ENCODE results near the gene MIPEP.

MIPEP gene

DNA sequence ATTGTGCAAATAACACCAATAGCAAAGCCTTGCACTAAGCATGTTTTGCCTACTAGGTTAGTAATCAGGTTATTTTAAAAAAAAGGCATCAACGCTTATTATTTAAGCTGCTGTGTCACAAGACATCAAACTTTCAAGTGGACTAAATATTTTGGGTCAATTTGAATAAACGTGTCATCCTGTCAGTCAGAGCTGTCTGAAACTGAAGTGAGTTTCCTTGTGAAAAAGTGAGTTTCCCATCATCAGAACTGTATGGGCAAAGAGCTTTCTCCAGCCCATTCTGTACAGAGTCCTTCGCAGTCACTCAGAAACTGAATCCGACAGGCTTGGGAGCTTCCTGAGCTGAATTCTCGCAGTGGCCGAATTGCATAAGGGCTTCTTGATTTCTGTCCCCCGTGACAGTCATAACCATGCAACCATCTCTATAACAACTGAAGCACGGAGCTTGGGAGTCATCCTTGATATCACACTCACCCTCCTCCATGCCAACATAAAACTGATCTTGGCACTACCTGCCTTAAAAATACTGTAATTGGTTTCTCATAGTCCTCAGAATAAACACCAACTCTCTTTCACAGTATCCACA, 139.8 kb downstream of the MIPEP start (continued):
- TF ChIP-seq ZNF704 (tag by site-specific recombination; IDR thresholded peaks at IDR 0.05) (no peak), ZNF791 (tag by site-specific recombination; IDR thresholded peaks at IDR 0.05) (no peak), ZNF157 (tag by site-specific recombination; IDR thresholded peaks at IDR 0.05) (no peak), ZNF776 (tag by site-specific recombination; IDR thresholded peaks at IDR 0.05; ENCODE audit: borderline replicate concordance) (no peak), ZNF221 (tag by site-specific recombination; IDR thresholded peaks at IDR 0.05; ENCODE audit: borderline replicate concordance) (no peak), ZNF292 (tag by site-specific recombination; IDR thresholded peaks at IDR 0.05; ENCODE audit: borderline replicate concordance, low read depth) (no peak), ZNF660 (tag by site-specific recombination; IDR thresholded peaks at IDR 0.05) (no peak)

DNA sequence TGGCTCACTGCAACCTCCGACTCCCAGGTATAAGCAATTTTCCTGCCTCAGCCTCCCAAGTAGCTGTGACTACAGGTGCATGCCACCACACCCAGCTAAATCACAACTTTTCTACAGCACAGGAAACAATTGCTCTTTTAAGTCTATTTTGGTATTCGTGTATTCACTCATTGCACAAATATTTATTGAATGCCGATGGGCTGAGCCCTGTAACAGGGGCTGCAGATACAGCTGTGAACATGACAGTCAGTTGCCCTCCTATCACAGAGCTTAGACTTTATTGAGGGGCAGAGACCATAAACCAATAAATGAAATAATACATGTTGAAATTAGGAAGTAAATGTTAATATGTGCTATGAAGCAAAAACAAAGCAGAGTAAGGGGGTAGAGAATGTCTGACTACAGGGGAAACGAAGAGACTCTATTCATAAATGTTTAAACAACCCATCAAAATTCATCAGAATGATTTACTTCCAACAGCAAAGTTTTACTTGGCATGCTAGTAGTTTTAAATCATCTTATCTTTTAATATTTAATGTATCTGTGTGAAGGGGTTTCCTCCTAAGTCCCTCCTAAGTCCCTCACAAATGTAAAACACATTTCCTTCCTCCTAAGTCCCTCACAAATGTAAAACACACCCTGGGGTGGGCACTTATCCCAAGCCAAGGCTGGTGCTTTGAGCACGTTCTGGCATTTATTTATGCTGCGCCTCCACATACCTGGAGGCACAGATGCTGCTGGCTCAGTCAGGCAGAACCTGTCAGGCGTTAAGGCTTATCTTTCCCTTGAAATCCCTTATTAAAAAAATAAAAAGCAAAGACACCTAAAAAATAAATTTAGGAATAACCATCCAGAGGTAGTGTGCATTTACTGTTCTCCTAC, 140.8 kb downstream of the MIPEP start:
- ChIA-PET CTCF (interaction anchor here (0.7 kb wide), 2 partner anchors 9 to 140 kb away, joined by 4 to 5 read pairs; no protein-coding TSS in a partner anchor), POLR2A (no interaction called here)
- Histone ChIP-seq H3K36me3 (ENCODE audit: control insufficient read depth in 2 of 2, insufficient read depth in 1 of 2, low read length in 2 of 2) (no peaks in the 10 kb centered on the region), H3K27ac (ENCODE audit: extremely low read depth, low read depth, low read length) (no peak overlapping the region), H3K9me3 (ENCODE audit: control insufficient read depth, insufficient read depth, low read depth, low read length) (no peaks in the 10 kb centered on the region), H3K4me1 (ENCODE audit: control insufficient read depth, insufficient read depth, low read length) (0 out of 2 replicates have a peak, but pooled peaks cover 1% of the 10 kb centered on the region), H3K4me3 (ENCODE audit: low read depth, low read length) (no peak overlapping the region)
- TF ChIP-seq ZNF785 (tag by site-specific recombination; IDR thresholded peaks at IDR 0.05) = no peak
- TF ChIP-seq PRDM10 (tag by site-specific recombination; IDR thresholded peaks at IDR 0.05) = no peak
- TF ChIP-seq ZNF530 (tag by site-specific recombination; IDR thresholded peaks at IDR 0.05; ENCODE audit: low read depth) = no peak
- no peak for TF ChIP-seq WT1 (tag by site-specific recombination; IDR thresholded peaks at IDR 0.05)
- no peak for TF ChIP-seq ZEB2 (tag by site-specific recombination; IDR thresholded peaks at IDR 0.05)
- TF ChIP-seq SALL2 (tag by site-specific recombination; IDR thresholded peaks at IDR 0.05; ENCODE audit: borderline replicate concordance) = no peak
- TF ChIP-seq ZNF664 (tag by site-specific recombination; IDR thresholded peaks at IDR 0.05) = no peak
- TF ChIP-seq, protein P1, sequence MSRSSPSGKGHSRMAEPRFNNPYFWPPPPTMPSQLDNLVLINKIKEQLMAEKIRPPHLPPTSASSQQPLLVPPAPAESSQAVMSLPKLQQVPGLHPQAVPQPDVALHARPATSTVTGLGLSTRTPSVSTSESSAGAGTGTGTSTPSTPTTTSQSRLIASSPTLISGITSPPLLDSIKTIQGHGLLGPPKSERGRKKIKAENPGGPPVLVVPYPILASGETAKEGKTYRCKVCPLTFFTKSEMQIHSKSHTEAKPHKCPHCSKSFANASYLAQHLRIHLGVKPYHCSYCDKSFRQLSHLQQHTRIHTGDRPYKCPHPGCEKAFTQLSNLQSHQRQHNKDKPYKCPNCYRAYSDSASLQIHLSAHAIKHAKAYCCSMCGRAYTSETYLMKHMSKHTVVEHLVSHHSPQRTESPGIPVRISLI (tag by site-specific recombination; IDR thresholded peaks at IDR 0.05) = no peak
- TF ChIP-seq SP7 (tag by site-specific recombination; IDR thresholded peaks at IDR 0.05) = no peak
- no peak for TF ChIP-seq ZNF621 (tag by site-specific recombination; IDR thresholded peaks at IDR 0.05)
- no peak for TF ChIP-seq ZNF670 (tag by site-specific recombination; IDR thresholded peaks at IDR 0.05; ENCODE audit: low read depth)
- no peak for TF ChIP-seq ZNF148 (tag by site-specific recombination; IDR thresholded peaks at IDR 0.05; ENCODE audit: borderline replicate concordance)
- TF ChIP-seq ZNF26 (tag by site-specific recombination; IDR thresholded peaks at IDR 0.05) = no peak
- TF ChIP-seq, protein P2, sequence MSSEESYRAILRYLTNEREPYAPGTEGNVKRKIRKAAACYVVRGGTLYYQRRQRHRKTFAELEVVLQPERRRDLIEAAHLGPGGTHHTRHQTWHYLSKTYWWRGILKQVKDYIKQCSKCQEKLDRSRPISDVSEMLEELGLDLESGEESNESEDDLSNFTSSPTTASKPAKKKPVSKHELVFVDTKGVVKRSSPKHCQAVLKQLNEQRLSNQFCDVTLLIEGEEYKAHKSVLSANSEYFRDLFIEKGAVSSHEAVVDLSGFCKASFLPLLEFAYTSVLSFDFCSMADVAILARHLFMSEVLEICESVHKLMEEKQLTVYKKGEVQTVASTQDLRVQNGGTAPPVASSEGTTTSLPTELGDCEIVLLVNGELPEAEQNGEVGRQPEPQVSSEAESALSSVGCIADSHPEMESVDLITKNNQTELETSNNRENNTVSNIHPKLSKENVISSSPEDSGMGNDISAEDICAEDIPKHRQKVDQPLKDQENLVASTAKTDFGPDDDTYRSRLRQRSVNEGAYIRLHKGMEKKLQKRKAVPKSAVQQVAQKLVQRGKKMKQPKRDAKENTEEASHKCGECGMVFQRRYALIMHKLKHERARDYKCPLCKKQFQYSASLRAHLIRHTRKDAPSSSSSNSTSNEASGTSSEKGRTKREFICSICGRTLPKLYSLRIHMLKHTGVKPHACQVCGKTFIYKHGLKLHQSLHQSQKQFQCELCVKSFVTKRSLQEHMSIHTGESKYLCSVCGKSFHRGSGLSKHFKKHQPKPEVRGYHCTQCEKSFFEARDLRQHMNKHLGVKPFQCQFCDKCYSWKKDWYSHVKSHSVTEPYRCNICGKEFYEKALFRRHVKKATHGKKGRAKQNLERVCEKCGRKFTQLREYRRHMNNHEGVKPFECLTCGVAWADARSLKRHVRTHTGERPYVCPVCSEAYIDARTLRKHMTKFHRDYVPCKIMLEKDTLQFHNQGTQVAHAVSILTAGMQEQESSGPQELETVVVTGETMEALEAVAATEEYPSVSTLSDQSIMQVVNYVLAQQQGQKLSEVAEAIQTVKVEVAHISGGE (tag by site-specific recombination; conservative IDR thresholded peaks at IDR 0.05; ENCODE audit: low read depth) = no peak

Data from HEK293 (cell line).